Upper lobe of left lung (tissue), 6 donors: ENCODE data around the gene ONECUT1. TPM values are rescaled to one million over a fixed set of nuclear protein-coding genes. Genes with fewer than 3 reads are reported as not detected.

Experiments used
- ATAC-seq, 2 donors: fragments of 200-7000 bp; cut with Tn5 transposase; one replicate each; pipeline ENCODE4 v1.9.1; 2022; ENCODE audit warnings: mild to moderate bottlenecking in 2 of 2, moderate library complexity in 2 of 2; ENCODE audit not compliant: low FRiP score in 2 of 2
- DNase-seq, 2 donors: peaks; one replicate each; pipeline ENCODE4 v3.0.0-alpha.2; 2019 to 2020
- H3K27ac ChIP-seq, 4 donors: fragments of 200-600 bp; sonication (generic); one replicate each; pipeline ENCODE4 v1.5.1; 2016 to 2019
- H3K27me3 ChIP-seq, 4 donors: fragments of 200-600 bp; sonication (generic); one replicate each; pipeline ENCODE4 v1.5.1; 2017 to 2019
- H3K36me3 ChIP-seq, 4 donors: fragments of 200-600 bp; sonication (generic); one replicate each; pipeline ENCODE4 v1.5.1; 2016 to 2019
- H3K4me1 ChIP-seq, 4 donors: fragments of 200-600 bp; sonication (generic); one replicate each; pipeline ENCODE4 v1.5.1; 2018 to 2019
- H3K4me3 ChIP-seq, 4 donors: fragments of 200-600 bp; sonication (generic); one replicate each; pipeline ENCODE4 v1.5.1; 2017 to 2019; ENCODE audit warnings: mild to moderate bottlenecking in 2 of 4, moderate library complexity in 1 of 4
- H3K9me3 ChIP-seq, 4 donors: fragments of 200-600 bp; sonication (generic); one replicate each; pipeline ENCODE4 v1.5.1; 2018 to 2019
- CTCF ChIP-seq, 6 experiments: fragments of 450-650 bp in 4 of 6; fragments of 200-600 bp in 2 of 6; sonication (generic) in 2 of 6; IDR thresholded peaks; one replicate each; pipeline ENCODE4 v1.5.1; 2016 to 2019; ENCODE audit warnings: antibody characterized with exemption in 6 of 6
- EP300 ChIP-seq, 4 donors: sonication (generic); formaldehyde crosslinking; IDR thresholded peaks; one replicate each; pipeline ENCODE4 v1.5.1; 2017; ENCODE audit warnings: antibody characterized with exemption in 4 of 4, control low read depth in 2 of 4
- POLR2A ChIP-seq, 4 donors: fragments of 450-650 bp; IDR thresholded peaks; one replicate each; pipeline ENCODE4 v1.5.1; 2016 to 2017; ENCODE audit warnings: antibody characterized with exemption in 4 of 4, mild to moderate bottlenecking in 2 of 4
- POLR2AphosphoS5 ChIP-seq, 2 donors: sonication (generic); formaldehyde crosslinking; IDR thresholded peaks; one replicate each; pipeline ENCODE4 v1.5.1; 2017; ENCODE audit warnings: antibody characterized with exemption in 2 of 2
- WGBS, 2 donors: methylation state at CpG; one replicate each; pipeline ENCODE4 v1.1.5; 2017 to 2018; 5-methylcytosine and 5-hydroxymethylcytosine counted together
- total RNA-seq, 6 donors: library from RNA; depleted of rRNA in 4 of 6; stranded (reverse); fragments of >200 nt in 4 of 6; gene quantifications; one replicate each; pipeline versions ENCODE4 v1.1.0 to v1.2.1, GENCODE V29; 2016 to 2021
- donor health status: DM: no; HTN: no; CAD: no; lungs with moderate emphysema.
- donor health status: DM: no; HTN: yes; CAD: no; lungs with severe emphysema.

Gene ONECUT1
- total RNA-seq, 6 donors from 2014 or later = 0.17 TPM; not detected in 5

GRCh38 chr15:52733088-52733487 is 57.0 kb downstream of the ONECUT1 start:
- Histone ChIP-seq H3K4me3 (no peak overlapping the region), H3K4me1 (peaks cover 4 to 26% (median 16%) of the 10 kb centered on the region in 4 donors), H3K9me3 (no peaks in the 10 kb centered on the region), H3K27me3 (no peaks in the 10 kb centered on the region), H3K27ac (no peak overlapping the region), H3K36me3 (no peaks in the 10 kb centered on the region)
- TF ChIP-seq POLR2AphosphoS5 (IDR thresholded peaks at IDR 0.05) (no peak), EP300 (IDR thresholded peaks at IDR 0.05) (no peak), POLR2A (IDR thresholded peaks at IDR 0.05) (no peak), CTCF (IDR thresholded peaks at IDR 0.05) (no peak)
- peak in 1 of 2 donors; percentile 37 for DNase-seq
- peak in 1 of 2 donors; percentile 52 for ATAC-seq

GRCh38 chr15:52732551-52732950 is 57.6 kb downstream of the ONECUT1 start:
- no peak overlapping the region for H3K4me3 ChIP-seq
- TF ChIP-seq POLR2A (IDR thresholded peaks at IDR 0.05) (no peak), EP300 (IDR thresholded peaks at IDR 0.05) (no peak), CTCF (IDR thresholded peaks at IDR 0.05) (no peak), POLR2AphosphoS5 (IDR thresholded peaks at IDR 0.05) (no peak)
- no peak overlapping the region for H3K27ac ChIP-seq
- no peaks in the 10 kb centered on the region for H3K9me3 ChIP-seq
- no peak for ATAC-seq
- no peaks in the 10 kb centered on the region for H3K27me3 ChIP-seq
- WGBS, 2 donors = 77 to 82% methylated on average over 3 of the region's 3 CpGs
- H3K36me3 ChIP-seq = no peaks in the 10 kb centered on the region
- peaks cover 4 to 26% (median 16%) of the 10 kb centered on the region in 4 donors for H3K4me1 ChIP-seq
- no peak for DNase-seq

- no peak for ATAC-seq
- Histone ChIP-seq H3K4me3 (no peak overlapping the region), H3K36me3 (no peaks in the 10 kb centered on the region), H3K27me3 (no peaks in the 10 kb centered on the region), H3K4me1 (peaks cover 4 to 26% (median 16%) of the 10 kb centered on the region in 4 donors), H3K9me3 (no peaks in the 10 kb centered on the region), H3K27ac (no peak overlapping the region)
- DNase-seq = no peak
- TF ChIP-seq POLR2AphosphoS5 (IDR thresholded peaks at IDR 0.05) (no peak), EP300 (IDR thresholded peaks at IDR 0.05) (no peak), POLR2A (IDR thresholded peaks at IDR 0.05) (no peak), CTCF (IDR thresholded peaks at IDR 0.05) (no peak)
- WGBS, 2 donors = 75 to 77% methylated on average over 2 of the region's 2 CpGs
Observed at GRCh38 chr15:52731732-52732470, 58.2 kb downstream of the ONECUT1 start.

GRCh38 chr15:52731004-52731403 is 59.1 kb downstream of the ONECUT1 start:
- no peak for ATAC-seq

More at GRCh38 chr15:52731004-52731403, 59.1 kb downstream of the ONECUT1 start:
- no peaks in the 10 kb centered on the region for H3K27me3 ChIP-seq
- no peak for DNase-seq
- H3K36me3 ChIP-seq = no peaks in the 10 kb centered on the region
- TF ChIP-seq EP300 (IDR thresholded peaks at IDR 0.05) (no peak), POLR2AphosphoS5 (IDR thresholded peaks at IDR 0.05) (no peak), POLR2A (IDR thresholded peaks at IDR 0.05) (no peak), CTCF (IDR thresholded peaks at IDR 0.05) (no peak)
- peaks cover 4 to 26% (median 16%) of the 10 kb centered on the region in 4 donors for H3K4me1 ChIP-seq
- no peaks in the 10 kb centered on the region for H3K9me3 ChIP-seq
- no peak overlapping the region for H3K27ac ChIP-seq
- no peak overlapping the region for H3K4me3 ChIP-seq
- whole genome bisulfite sequencing, 2 donors = 84 to 88% methylated on average over 3 of the region's 3 CpGs
